ENCODE measurements around the gene ZNF385A.
"Not testable (repeated sequence)": the region's sequence is repeated elsewhere in the genome, so short reads cannot be mapped to it uniquely, and the experiment has no call there.

Gene ZNF385A

GRCh38 chr12:54349036-54349435 is 35.5 kb downstream of the ZNF385A start:
- peaks cover 10% of the 10 kb centered on the region for H3K4me1 Mint-ChIP-seq
- DNase-seq (ENCODE audit: low spot score in 2 of 2) (no peak), ATAC-seq (no peak)
- H3K4me3 Mint-ChIP-seq, result no peak overlapping the region
- H3K9me3 Mint-ChIP-seq, result no peaks in the 10 kb centered on the region
- H3K36me3 Mint-ChIP-seq, result peaks cover 79% of the 10 kb centered on the region
- peak overlapping the region; percentile 29 for H3K27ac Mint-ChIP-seq

- H3K4me1 Mint-ChIP-seq, result peaks cover 9% of the 10 kb centered on the region
- DNase-seq (ENCODE audit: low spot score in 2 of 2) (no peak), ATAC-seq (no peak)
- no peak overlapping the region for H3K4me3 Mint-ChIP-seq
- peak overlapping the region; percentile 50 for H3K27ac Mint-ChIP-seq
- H3K36me3 Mint-ChIP-seq, result peaks cover 66% of the 10 kb centered on the region
- H3K9me3 Mint-ChIP-seq, result no peaks in the 10 kb centered on the region
Measured at GRCh38 chr12:54341378-54342300, 42.9 kb downstream of the ZNF385A start.

- peaks cover 62% of the 10 kb centered on the region for H3K36me3 Mint-ChIP-seq
- H3K4me3 Mint-ChIP-seq, result no peak overlapping the region
- H3K9me3 Mint-ChIP-seq, result no peaks in the 10 kb centered on the region
- no peak for ATAC-seq
- no peak for DNase-seq (ENCODE audit: low spot score in 2 of 2)
- peak overlapping the region; percentile 50 for H3K27ac Mint-ChIP-seq
- H3K4me1 Mint-ChIP-seq, result peaks cover 13% of the 10 kb centered on the region
Measured at GRCh38 chr12:54340846-54341245, 43.7 kb downstream of the ZNF385A start.

GRCh38 chr12:54338698-54339296 is 45.7 kb downstream of the ZNF385A start:
- DNase-seq (ENCODE audit: low spot score in 2 of 2) (no peak), ATAC-seq (no peak)
- no peak overlapping the region for H3K4me3 Mint-ChIP-seq
- peaks cover 54% of the 10 kb centered on the region for H3K36me3 Mint-ChIP-seq
- no peak overlapping the region for H3K27ac Mint-ChIP-seq
- H3K4me1 Mint-ChIP-seq, result peaks cover 16% of the 10 kb centered on the region
- H3K9me3 Mint-ChIP-seq, result no peaks in the 10 kb centered on the region

GRCh38 chr12:54337854-54338650 is 46.5 kb downstream of the ZNF385A start:
- ATAC-seq, result no peak
- Mint-ChIP-seq H3K27ac (peak overlapping the region; percentile 32), H3K4me1 (peaks cover 21% of the 10 kb centered on the region), H3K36me3 (peaks cover 46% of the 10 kb centered on the region), H3K4me3 (no peak overlapping the region), H3K9me3 (no peaks in the 10 kb centered on the region)
- DNase-seq (ENCODE audit: low spot score in 2 of 2), result no peak

- H3K9me3 Mint-ChIP-seq, result no peaks in the 10 kb centered on the region
- H3K4me3 Mint-ChIP-seq, result no peak overlapping the region
- ATAC-seq (no peak), DNase-seq (ENCODE audit: low spot score in 2 of 2) (no peak)
- peak overlapping the region; percentile 32 for H3K27ac Mint-ChIP-seq
- peaks cover 21% of the 10 kb centered on the region for H3K4me1 Mint-ChIP-seq
- peaks cover 39% of the 10 kb centered on the region for H3K36me3 Mint-ChIP-seq
Measured at GRCh38 chr12:54337280-54337842, 47.2 kb downstream of the ZNF385A start.

- no peak overlapping the region for H3K4me3 Mint-ChIP-seq
- H3K36me3 Mint-ChIP-seq, result peaks cover 35% of the 10 kb centered on the region
- H3K4me1 Mint-ChIP-seq, result peaks cover 49% of the 10 kb centered on the region
- H3K9me3 Mint-ChIP-seq, result no peaks in the 10 kb centered on the region
- ATAC-seq, result peak; percentile 55
- DNase-seq (ENCODE audit: low spot score in 2 of 2), result no peak
- no peak overlapping the region for H3K27ac Mint-ChIP-seq
Measured at GRCh38 chr12:54333420-54334034, 51.0 kb downstream of the ZNF385A start.

GRCh38 chr12:54331461-54331860 is 53.1 kb downstream of the ZNF385A start:
- H3K4me1 Mint-ChIP-seq, result peaks cover 54% of the 10 kb centered on the region
- DNase-seq (ENCODE audit: low spot score in 2 of 2) (no peak), ATAC-seq (no peak)
- no peak overlapping the region for H3K4me3 Mint-ChIP-seq
- H3K36me3 Mint-ChIP-seq, result peaks cover 35% of the 10 kb centered on the region
- H3K27ac Mint-ChIP-seq, result peak overlapping the region; percentile 74
- no peaks in the 10 kb centered on the region for H3K9me3 Mint-ChIP-seq

- Mint-ChIP-seq H3K4me1 (peaks cover 48% of the 10 kb centered on the region), H3K4me3 (no peak overlapping the region)
Measured at GRCh38 chr12:54330442-54330841, 54.1 kb downstream of the ZNF385A start.

GRCh38 chr12:54329759-54330158 is 54.8 kb downstream of the ZNF385A start:
- DNase-seq (ENCODE audit: low spot score in 2 of 2) (no peak), ATAC-seq (no peak)
- H3K36me3 Mint-ChIP-seq, result peaks cover 36% of the 10 kb centered on the region
- H3K27ac Mint-ChIP-seq, result peak overlapping the region; percentile 74
- H3K4me1 Mint-ChIP-seq, result peaks cover 54% of the 10 kb centered on the region
- H3K9me3 Mint-ChIP-seq, result no peaks in the 10 kb centered on the region
- no peak overlapping the region for H3K4me3 Mint-ChIP-seq

More at GRCh38 chr12:54330442-54330841, 54.1 kb downstream of the ZNF385A start:
- Mint-ChIP-seq H3K36me3 (peaks cover 32% of the 10 kb centered on the region), H3K27ac (peak overlapping the region; percentile 74), H3K9me3 (no peaks in the 10 kb centered on the region)
- DNase-seq (ENCODE audit: low spot score in 2 of 2), result no peak
- no peak for ATAC-seq

- ATAC-seq (no peak), DNase-seq (ENCODE audit: low spot score in 2 of 2) (no peak)
- H3K36me3 Mint-ChIP-seq, result peaks cover 32% of the 10 kb centered on the region
- H3K27ac Mint-ChIP-seq, result peak overlapping the region; percentile 33
- H3K4me3 Mint-ChIP-seq, result no peak overlapping the region
- H3K4me1 Mint-ChIP-seq, result peaks cover 59% of the 10 kb centered on the region
- H3K9me3 Mint-ChIP-seq, result no peaks in the 10 kb centered on the region
Measured at GRCh38 chr12:54328595-54329337, 55.8 kb downstream of the ZNF385A start.

- Mint-ChIP-seq H3K27ac (peak overlapping the region; percentile 98), H3K4me1 (peaks cover 42% of the 10 kb centered on the region), H3K4me3 (peak overlapping the region; percentile 95), H3K36me3 (peaks cover 22% of the 10 kb centered on the region)
- not testable (repeated sequence) for ATAC-seq; H3K9me3 Mint-ChIP-seq; DNase-seq (ENCODE audit: low spot score in 2 of 2)
Measured at GRCh38 chr12:54325442-54326109, 59.0 kb downstream of the ZNF385A start.

- Mint-ChIP-seq H3K36me3 (peaks cover 22% of the 10 kb centered on the region), H3K4me3 (peak within 1 kb of the TSS; percentile 95), H3K9me3 (no peaks in the 10 kb centered on the region), H3K27ac (peak within 1 kb of the TSS; percentile 98), H3K4me1 (peaks cover 35% of the 10 kb centered on the region)
- peak; percentile 74 to 94 for DNase-seq (ENCODE audit: low spot score in 2 of 2)
- peak; percentile 98 for ATAC-seq
Measured at GRCh38 chr12:54324617-54325441, 59.7 kb downstream of the ZNF385A start, which contains the start of gene COPZ1. Gene COPZ1, plus strand, starts transcription at chr12:54325131. Its CDS starts 33 bp downstream, at chr12:54325164.
